ENCODE results near the gene CNTN5. TPM values are rescaled to one million over a fixed set of nuclear protein-coding genes. Genes with fewer than 3 reads are reported as not detected.

The CNTN5 gene
- polyA plus RNA-seq, 1 of the 3 experiments (the other 2 are of a cell fraction) = not detected

DNA sequence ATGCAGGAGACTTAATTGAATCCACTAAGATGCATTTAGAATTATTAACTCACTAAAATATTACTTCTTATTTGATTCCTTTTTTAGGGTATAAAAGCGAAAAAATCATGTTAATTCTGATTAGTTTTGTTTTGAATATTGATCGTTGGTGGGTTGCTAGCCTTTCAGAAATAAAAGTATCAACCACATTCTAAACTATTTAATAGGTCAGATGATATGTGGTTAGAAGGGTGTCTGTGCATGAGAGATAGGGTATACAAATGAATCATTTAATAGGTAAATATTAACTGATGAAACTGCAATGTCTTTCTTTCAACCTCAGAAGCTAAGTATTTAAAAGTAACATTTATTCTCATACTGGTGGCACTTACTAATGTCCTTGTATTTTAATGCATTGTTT is 515.1 kb downstream of the CNTN5 start:
- WGBS (ENCODE audit: low lambda C conversion rate) = 1% methylated on average over 2 of the region's 2 CpGs
- CTCF ChIA-PET = no interaction called here

DNA sequence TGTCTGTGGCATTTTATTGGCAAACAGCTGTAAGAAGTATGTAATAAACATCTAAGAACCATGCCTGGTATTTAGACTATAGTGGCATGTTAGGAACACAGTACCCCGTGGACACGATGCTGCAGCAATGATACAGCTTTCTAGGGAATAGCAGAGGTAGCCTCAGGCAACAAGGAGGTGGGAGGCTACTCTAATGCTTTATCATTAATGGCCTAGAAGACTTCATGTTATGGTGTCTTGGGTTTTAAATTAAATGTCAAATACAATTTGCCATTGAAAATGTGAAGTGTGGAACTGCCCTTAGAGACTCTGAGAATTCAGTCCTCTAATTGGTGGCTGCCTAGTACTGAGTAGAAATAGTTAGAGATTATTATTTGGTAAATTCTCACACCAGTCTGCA is 516.9 kb downstream of the CNTN5 start:
- TF ChIP-seq MEF2A (IDR thresholded peaks at IDR 0.05; ENCODE audit: borderline replicate concordance, low read depth) (no peak), TCF12 (IDR thresholded peaks at IDR 0.05) (no peak), NFIC (IDR thresholded peaks at IDR 0.05; ENCODE audit: borderline replicate concordance) (no peak), NRF1 (IDR thresholded peaks at IDR 0.05; ENCODE audit: low read depth, low read length) (no peak), RCOR1 (IDR thresholded peaks at IDR 0.05; ENCODE audit: low read length) (no peak), RXRA (IDR thresholded peaks at IDR 0.05; ENCODE audit: borderline replicate concordance, low read depth) (no peak)
- TF ChIP-seq, protein P1, sequence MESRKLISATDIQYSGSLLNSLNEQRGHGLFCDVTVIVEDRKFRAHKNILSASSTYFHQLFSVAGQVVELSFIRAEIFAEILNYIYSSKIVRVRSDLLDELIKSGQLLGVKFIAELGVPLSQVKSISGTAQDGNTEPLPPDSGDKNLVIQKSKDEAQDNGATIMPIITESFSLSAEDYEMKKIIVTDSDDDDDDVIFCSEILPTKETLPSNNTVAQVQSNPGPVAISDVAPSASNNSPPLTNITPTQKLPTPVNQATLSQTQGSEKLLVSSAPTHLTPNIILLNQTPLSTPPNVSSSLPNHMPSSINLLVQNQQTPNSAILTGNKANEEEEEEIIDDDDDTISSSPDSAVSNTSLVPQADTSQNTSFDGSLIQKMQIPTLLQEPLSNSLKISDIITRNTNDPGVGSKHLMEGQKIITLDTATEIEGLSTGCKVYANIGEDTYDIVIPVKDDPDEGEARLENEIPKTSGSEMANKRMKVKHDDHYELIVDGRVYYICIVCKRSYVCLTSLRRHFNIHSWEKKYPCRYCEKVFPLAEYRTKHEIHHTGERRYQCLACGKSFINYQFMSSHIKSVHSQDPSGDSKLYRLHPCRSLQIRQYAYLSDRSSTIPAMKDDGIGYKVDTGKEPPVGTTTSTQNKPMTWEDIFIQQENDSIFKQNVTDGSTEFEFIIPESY (IDR thresholded peaks at IDR 0.05; ENCODE audit: borderline replicate concordance, low read depth) = no peak
- TF ChIP-seq, protein P2, sequence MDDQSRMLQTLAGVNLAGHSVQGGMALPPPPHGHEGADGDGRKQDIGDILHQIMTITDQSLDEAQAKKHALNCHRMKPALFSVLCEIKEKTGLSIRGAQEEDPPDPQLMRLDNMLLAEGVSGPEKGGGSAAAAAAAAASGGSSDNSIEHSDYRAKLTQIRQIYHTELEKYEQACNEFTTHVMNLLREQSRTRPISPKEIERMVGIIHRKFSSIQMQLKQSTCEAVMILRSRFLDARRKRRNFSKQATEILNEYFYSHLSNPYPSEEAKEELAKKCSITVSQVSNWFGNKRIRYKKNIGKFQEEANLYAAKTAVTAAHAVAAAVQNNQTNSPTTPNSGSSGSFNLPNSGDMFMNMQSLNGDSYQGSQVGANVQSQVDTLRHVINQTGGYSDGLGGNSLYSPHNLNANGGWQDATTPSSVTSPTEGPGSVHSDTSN (IDR thresholded peaks at IDR 0.05) = no peak
- no peak for DNase-seq
- Histone ChIP-seq H3K79me2 (ENCODE audit: insufficient read depth) (no peaks in the 10 kb centered on the region), H4K20me1 (ENCODE audit: insufficient read depth) (no peaks in the 10 kb centered on the region), H3K4me1 (ENCODE audit: control insufficient read depth in 1 of 2, insufficient read depth in 2 of 2, low read depth in 1 of 2, low read length in 1 of 2) (no peaks in the 10 kb centered on the region), H3K9me2 (no peaks in the 10 kb centered on the region), H3K36me3 (replicated peaks in 1 of 2; ENCODE audit: control insufficient read depth in 1 of 2, insufficient read depth in 2 of 2, low read length in 1 of 2) (no peaks in the 10 kb centered on the region), H3K27me3 (ENCODE audit: insufficient read depth) (no peaks in the 10 kb centered on the region), H3K9me3 (no peaks in the 10 kb centered on the region), H3K4me3 (ENCODE audit: low read depth in 2 of 2, low read length in 1 of 2) (no peak overlapping the region), H3K27ac (ENCODE audit: low read depth in 2 of 2, low read length in 1 of 2) (no peak overlapping the region), H3K4me2 (no peak overlapping the region), H3K9ac (no peak overlapping the region), H3F3A (replicated peaks; ENCODE audit: insufficient read depth) (no peaks in the 10 kb centered on the region), H2AFZ (ENCODE audit: low read depth) (no peak overlapping the region)
- ChIA-PET CTCF (no interaction called here), POLR2A (no interaction called here)
- WGBS (ENCODE audit: low lambda C conversion rate) = 0% methylated on average over 2 of the region's 2 CpGs

More for the DNA sequence above, 515.1 kb downstream of the CNTN5 start:
- Histone ChIP-seq H3K27ac (ENCODE audit: low read depth in 2 of 2, low read length in 1 of 2) (no peak overlapping the region), H2AFZ (ENCODE audit: low read depth) (no peak overlapping the region), H3K9me2 (no peaks in the 10 kb centered on the region), H3K79me2 (ENCODE audit: insufficient read depth) (no peaks in the 10 kb centered on the region), H3K4me3 (ENCODE audit: low read depth in 2 of 2, low read length in 1 of 2) (no peak overlapping the region), H3K27me3 (ENCODE audit: insufficient read depth) (no peaks in the 10 kb centered on the region), H3K36me3 (replicated peaks in 1 of 2; ENCODE audit: control insufficient read depth in 1 of 2, insufficient read depth in 2 of 2, low read length in 1 of 2) (no peaks in the 10 kb centered on the region), H3F3A (replicated peaks; ENCODE audit: insufficient read depth) (no peaks in the 10 kb centered on the region), H3K9me3 (no peaks in the 10 kb centered on the region), H3K9ac (no peak overlapping the region), H3K4me1 (ENCODE audit: control insufficient read depth in 1 of 2, insufficient read depth in 2 of 2, low read depth in 1 of 2, low read length in 1 of 2) (no peaks in the 10 kb centered on the region), H3K4me2 (no peak overlapping the region), H4K20me1 (ENCODE audit: insufficient read depth) (no peaks in the 10 kb centered on the region)
- POLR2A ChIA-PET = no interaction called here
- no peak for DNase-seq
- TF ChIP-seq GABPA (IDR thresholded peaks at IDR 0.05; ENCODE audit: low read depth) = no peak
- no peak for TF ChIP-seq SIN3A (IDR thresholded peaks at IDR 0.05; ENCODE audit: borderline replicate concordance, low read depth, low read length)
- no peak for TF ChIP-seq TAF1 (IDR thresholded peaks at IDR 0.05; ENCODE audit: borderline replicate concordance, low read depth, low read length)
- no peak for TF ChIP-seq CHD2 (IDR thresholded peaks at IDR 0.05; ENCODE audit: low read length, partially characterized antibody)
- TF ChIP-seq YY1 (IDR thresholded peaks at IDR 0.05; ENCODE audit: low read depth) = no peak
- TF ChIP-seq, protein P3, sequence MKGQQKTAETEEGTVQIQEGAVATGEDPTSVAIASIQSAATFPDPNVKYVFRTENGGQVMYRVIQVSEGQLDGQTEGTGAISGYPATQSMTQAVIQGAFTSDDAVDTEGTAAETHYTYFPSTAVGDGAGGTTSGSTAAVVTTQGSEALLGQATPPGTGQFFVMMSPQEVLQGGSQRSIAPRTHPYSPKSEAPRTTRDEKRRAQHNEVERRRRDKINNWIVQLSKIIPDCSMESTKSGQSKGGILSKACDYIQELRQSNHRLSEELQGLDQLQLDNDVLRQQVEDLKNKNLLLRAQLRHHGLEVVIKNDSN (IDR thresholded peaks at IDR 0.05; ENCODE audit: borderline replicate concordance, low read depth) = no peak
- TF ChIP-seq, protein P4, sequence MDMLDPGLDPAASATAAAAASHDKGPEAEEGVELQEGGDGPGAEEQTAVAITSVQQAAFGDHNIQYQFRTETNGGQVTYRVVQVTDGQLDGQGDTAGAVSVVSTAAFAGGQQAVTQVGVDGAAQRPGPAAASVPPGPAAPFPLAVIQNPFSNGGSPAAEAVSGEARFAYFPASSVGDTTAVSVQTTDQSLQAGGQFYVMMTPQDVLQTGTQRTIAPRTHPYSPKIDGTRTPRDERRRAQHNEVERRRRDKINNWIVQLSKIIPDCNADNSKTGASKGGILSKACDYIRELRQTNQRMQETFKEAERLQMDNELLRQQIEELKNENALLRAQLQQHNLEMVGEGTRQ (IDR thresholded peaks at IDR 0.05; ENCODE audit: borderline replicate concordance, low read depth, low read length) = no peak

All from SK-N-SH (cell line).